Left ventricle myocardium inferior (tissue), 1 donor: ENCODE data around the gene HES1. TPM values are rescaled to one million over a fixed set of nuclear protein-coding genes. Genes with fewer than 3 reads are reported as not detected.

ENCODE experiments used
- DNase-seq: peaks from one replicate; pipeline ENCODE4 v3.0.0-alpha.2; 2020
- H3K27ac ChIP-seq: fragments of 200-600 bp; replicated peaks from 2 replicates; pipeline ENCODE4 v1.8.0; 2021
- H3K27me3 ChIP-seq: fragments of 200-600 bp; 2 replicates; pipeline ENCODE4 v1.8.0; 2021; ENCODE audit warnings: low read depth
- H3K36me3 ChIP-seq: fragments of 200-600 bp; 2 replicates; pipeline ENCODE4 v1.8.0; 2021
- H3K4me1 ChIP-seq: fragments of 200-600 bp; 2 replicates; pipeline ENCODE4 v1.8.0; 2021
- H3K4me3 ChIP-seq: fragments of 200-600 bp; 2 replicates; pipeline ENCODE4 v1.8.0; 2021; ENCODE audit warnings: mild to moderate bottlenecking, moderate library complexity
- H3K9me3 ChIP-seq: fragments of 200-600 bp; replicated peaks from 2 replicates; pipeline ENCODE4 v1.8.0; 2021
- intact Hi-C: fragments of 100-400 bp; cut with micrococcal nuclease; formaldehyde crosslinking; loops from one replicate; pipeline ENCODE4 v1.11.0; 2022
- total RNA-seq: library from RNA; stranded (reverse); fragmentation: NEBNext Ultra II Directional; extraction: Animal tissue kit (Norgen Biotek cat#: 25700); gene quantifications from one replicate; pipeline ENCODE4 v1.2.1, GENCODE V29; 2021
- TF ChIP-seq, protein P1 (sequence below): fragments of 200-600 bp; IDR thresholded peaks from 2 replicates; pipeline ENCODE4 v1.8.0; 2021; ENCODE audit warnings: antibody characterized with exemption, mild to moderate bottlenecking, borderline replicate concordance
- donor health status: DM: no; HTN: yes; CAD: no; lungs with severe emphysema.

Gene HES1
- total RNA-seq, 1 donor from 2014 or later: 13.4 TPM

DNA sequence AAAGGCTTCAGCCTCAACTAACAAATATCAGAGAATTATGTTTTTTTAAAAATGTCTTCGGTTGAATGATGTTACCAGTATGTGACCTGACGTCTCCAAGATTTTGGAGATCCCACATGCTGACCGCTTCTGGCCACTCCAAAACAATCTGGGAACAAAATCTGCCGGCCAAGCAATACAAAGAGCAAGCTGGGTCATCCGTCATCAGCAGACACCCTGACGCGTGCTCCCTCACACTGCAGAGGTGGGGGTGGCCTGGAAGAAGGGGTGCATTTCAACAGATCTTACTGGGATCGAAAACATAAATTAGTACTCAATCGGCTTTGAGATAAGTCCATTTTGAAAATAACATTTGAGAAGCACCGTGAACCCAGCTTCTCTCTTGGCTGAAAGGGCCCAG, 33.6 kb downstream of the HES1 start:
- H3K4me1 ChIP-seq: peaks cover 21% of the 10 kb centered on the region
- H3K9me3 ChIP-seq: no peaks in the 10 kb centered on the region
- DNase-seq: no peak
- H3K36me3 ChIP-seq: no peaks in the 10 kb centered on the region
- H3K27me3 ChIP-seq: peaks cover 13% of the 10 kb centered on the region
- intact Hi-C loops: no loop called here
- no peak overlapping the region for H3K4me3 ChIP-seq
- no peak overlapping the region for H3K27ac ChIP-seq
- TF ChIP-seq, protein P1, sequence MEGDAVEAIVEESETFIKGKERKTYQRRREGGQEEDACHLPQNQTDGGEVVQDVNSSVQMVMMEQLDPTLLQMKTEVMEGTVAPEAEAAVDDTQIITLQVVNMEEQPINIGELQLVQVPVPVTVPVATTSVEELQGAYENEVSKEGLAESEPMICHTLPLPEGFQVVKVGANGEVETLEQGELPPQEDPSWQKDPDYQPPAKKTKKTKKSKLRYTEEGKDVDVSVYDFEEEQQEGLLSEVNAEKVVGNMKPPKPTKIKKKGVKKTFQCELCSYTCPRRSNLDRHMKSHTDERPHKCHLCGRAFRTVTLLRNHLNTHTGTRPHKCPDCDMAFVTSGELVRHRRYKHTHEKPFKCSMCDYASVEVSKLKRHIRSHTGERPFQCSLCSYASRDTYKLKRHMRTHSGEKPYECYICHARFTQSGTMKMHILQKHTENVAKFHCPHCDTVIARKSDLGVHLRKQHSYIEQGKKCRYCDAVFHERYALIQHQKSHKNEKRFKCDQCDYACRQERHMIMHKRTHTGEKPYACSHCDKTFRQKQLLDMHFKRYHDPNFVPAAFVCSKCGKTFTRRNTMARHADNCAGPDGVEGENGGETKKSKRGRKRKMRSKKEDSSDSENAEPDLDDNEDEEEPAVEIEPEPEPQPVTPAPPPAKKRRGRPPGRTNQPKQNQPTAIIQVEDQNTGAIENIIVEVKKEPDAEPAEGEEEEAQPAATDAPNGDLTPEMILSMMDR: no peak

DNA sequence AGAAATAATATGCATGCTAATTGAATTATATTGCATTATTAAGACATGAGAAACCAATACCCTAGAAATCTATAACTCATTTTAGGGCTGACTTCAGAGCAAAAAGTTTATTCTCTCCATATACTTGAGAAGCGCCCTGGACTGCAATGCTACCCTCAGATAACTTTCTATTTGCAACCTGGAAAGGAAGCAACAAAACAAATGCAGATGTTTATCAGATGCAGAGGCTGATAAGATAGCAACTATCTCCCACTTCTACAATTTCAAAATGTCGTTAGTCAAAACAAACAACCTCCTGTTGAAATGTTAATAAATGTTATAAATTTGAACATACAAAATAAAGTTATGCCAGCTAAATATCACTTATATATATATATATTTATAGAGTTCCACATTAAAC, 34.8 kb downstream of the HES1 start:
- H3K4me3 ChIP-seq: no peak overlapping the region
- TF ChIP-seq, protein P1: no peak
- H3K9me3 ChIP-seq: no peaks in the 10 kb centered on the region
- no peak for DNase-seq
- peaks cover 21% of the 10 kb centered on the region for H3K4me1 ChIP-seq
- no peak overlapping the region for H3K27ac ChIP-seq
- H3K27me3 ChIP-seq: peaks cover 13% of the 10 kb centered on the region
- H3K36me3 ChIP-seq: no peaks in the 10 kb centered on the region
- intact Hi-C loops: no loop called here

DNA sequence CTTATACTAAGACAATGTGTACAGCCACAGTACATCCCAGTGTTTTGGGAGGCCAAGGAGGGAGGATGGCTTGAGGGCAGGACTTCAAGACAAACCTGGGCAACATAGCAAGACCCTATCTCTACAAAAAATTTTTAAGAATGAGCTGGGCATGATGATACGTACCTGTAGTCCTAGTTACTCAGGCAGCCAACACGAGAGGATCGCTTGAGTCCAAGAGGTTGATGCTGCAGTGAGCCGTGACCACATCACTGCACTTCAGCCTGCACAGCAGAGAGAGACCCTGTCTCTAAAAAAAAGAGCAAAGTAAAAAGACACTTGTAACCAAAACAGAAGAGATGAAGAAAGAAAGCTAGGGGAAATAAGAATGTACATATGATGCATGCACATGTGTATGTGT, 38.5 kb downstream of the HES1 start:
- no peak for DNase-seq
- TF ChIP-seq, protein P1: no peak
- no peak overlapping the region for H3K27ac ChIP-seq
- no peaks in the 10 kb centered on the region for H3K9me3 ChIP-seq
- H3K4me3 ChIP-seq: no peak overlapping the region
- H3K4me1 ChIP-seq: peaks cover 12% of the 10 kb centered on the region
- intact Hi-C loops: no loop called here
- no peaks in the 10 kb centered on the region for H3K36me3 ChIP-seq
- H3K27me3 ChIP-seq: peaks cover 9% of the 10 kb centered on the region

DNA sequence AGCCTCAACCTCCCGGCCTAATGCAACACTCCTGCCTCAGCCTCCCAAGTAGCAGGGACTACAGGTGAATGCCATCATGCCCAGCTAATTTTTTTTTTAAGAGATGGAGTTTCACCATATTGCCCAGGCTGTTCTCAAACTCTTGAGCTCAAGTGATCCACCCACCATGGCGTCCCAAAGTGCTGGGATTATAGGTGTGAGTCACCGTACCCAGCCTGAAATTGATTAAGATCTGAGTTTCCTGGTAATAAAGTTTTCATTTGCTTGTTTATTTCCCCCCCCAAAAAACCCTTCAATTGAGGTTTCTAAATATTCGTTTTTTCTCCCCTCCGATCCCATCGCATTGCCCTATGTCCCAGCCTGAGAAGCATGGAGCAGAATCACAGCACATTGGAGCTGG, 39.0 kb downstream of the HES1 start:
- intact Hi-C loops: no loop called here
- H3K27me3 ChIP-seq: peaks cover 4% of the 10 kb centered on the region
- H3K4me3 ChIP-seq: no peak overlapping the region
- H3K36me3 ChIP-seq: no peaks in the 10 kb centered on the region
- no peak for DNase-seq
- H3K9me3 ChIP-seq: no peaks in the 10 kb centered on the region
- H3K4me1 ChIP-seq: peaks cover 12% of the 10 kb centered on the region
- TF ChIP-seq, protein P1: no peak
- no peak overlapping the region for H3K27ac ChIP-seq

DNA sequence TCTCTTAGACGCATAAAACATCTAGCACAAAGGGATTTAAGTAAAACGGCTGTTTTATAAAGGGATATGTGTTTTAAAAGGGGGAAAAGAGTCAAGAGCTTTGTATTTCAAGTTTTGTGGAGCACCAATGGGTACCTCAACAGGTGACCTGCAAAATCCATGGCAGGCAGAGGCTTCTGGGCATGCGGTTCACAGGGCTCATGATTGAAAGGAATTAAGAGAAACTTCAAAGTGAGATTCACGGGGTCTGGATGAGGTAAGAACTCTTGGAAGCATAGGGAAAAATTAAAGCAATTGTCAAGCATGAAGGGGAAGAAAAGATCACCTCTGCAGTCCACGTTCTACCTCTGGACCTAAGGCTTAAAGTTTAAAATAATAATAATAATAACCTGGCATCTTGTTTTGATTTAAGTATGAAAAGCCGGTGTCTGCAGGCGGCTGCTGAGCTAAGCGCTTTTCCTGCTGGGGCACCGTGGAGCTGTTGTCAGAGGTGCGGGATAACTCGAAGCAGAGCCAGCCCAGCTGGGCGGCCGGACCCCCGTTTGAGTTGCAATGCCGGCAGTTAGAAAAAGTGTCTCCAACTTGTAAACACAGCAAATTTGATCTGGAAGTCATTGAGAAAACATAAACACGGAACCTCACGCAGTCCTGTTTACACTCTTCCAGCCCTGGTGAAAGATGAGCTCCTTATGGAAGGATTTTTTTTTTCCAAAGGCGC, 40.5 kb downstream of the HES1 start:
- TF ChIP-seq, protein P1: no peak
- H3K4me1 ChIP-seq: peaks cover 12% of the 10 kb centered on the region
- H3K36me3 ChIP-seq: no peaks in the 10 kb centered on the region
- intact Hi-C loops: no loop called here
- H3K9me3 ChIP-seq: no peaks in the 10 kb centered on the region
- DNase-seq: no peak
- H3K27ac ChIP-seq: no peak overlapping the region
- H3K27me3 ChIP-seq: no peaks in the 10 kb centered on the region
- H3K4me3 ChIP-seq: no peak overlapping the region
